ENCODE data around the gene PDGFA.

PDGFA gene

GRCh38 chr7:452791-453455, 66.7 kb downstream of the PDGFA start:
- no peak overlapping the region for H3K4me3 ChIP-seq (ENCODE audit: control insufficient read depth, low read depth, low read length)
- TF ChIP-seq, protein P1, sequence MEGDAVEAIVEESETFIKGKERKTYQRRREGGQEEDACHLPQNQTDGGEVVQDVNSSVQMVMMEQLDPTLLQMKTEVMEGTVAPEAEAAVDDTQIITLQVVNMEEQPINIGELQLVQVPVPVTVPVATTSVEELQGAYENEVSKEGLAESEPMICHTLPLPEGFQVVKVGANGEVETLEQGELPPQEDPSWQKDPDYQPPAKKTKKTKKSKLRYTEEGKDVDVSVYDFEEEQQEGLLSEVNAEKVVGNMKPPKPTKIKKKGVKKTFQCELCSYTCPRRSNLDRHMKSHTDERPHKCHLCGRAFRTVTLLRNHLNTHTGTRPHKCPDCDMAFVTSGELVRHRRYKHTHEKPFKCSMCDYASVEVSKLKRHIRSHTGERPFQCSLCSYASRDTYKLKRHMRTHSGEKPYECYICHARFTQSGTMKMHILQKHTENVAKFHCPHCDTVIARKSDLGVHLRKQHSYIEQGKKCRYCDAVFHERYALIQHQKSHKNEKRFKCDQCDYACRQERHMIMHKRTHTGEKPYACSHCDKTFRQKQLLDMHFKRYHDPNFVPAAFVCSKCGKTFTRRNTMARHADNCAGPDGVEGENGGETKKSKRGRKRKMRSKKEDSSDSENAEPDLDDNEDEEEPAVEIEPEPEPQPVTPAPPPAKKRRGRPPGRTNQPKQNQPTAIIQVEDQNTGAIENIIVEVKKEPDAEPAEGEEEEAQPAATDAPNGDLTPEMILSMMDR (IDR thresholded peaks at IDR 0.05; ENCODE audit: control insufficient read depth, insufficient read depth, low read depth, low read length, missing control alignments) = no peak

GRCh38 chr7:452226-452751, 67.4 kb downstream of the PDGFA start:
- no peak for DNase-seq (ENCODE audit: low read depth)
- no peak overlapping the region for H3K4me3 ChIP-seq (ENCODE audit: control insufficient read depth, low read depth, low read length)

More at GRCh38 chr7:452791-453455, 66.7 kb downstream of the PDGFA start:
- no peak for DNase-seq (ENCODE audit: low read depth)

GRCh38 chr7:451255-452225, 68.1 kb downstream of the PDGFA start:
- H3K4me3 ChIP-seq (ENCODE audit: control insufficient read depth, low read depth, low read length) = no peak overlapping the region
- TF ChIP-seq, protein P1 (IDR thresholded peaks at IDR 0.05; ENCODE audit: control insufficient read depth, insufficient read depth, low read depth, low read length, missing control alignments) = no peak
- no peak for DNase-seq (ENCODE audit: low read depth)

More at GRCh38 chr7:452226-452751, 67.4 kb downstream of the PDGFA start:
- TF ChIP-seq, protein P1 (IDR thresholded peaks at IDR 0.05; ENCODE audit: control insufficient read depth, insufficient read depth, low read depth, low read length, missing control alignments) = no peak

GRCh38 chr7:450741-451140, 68.9 kb downstream of the PDGFA start:
- no peak overlapping the region for H3K4me3 ChIP-seq (ENCODE audit: control insufficient read depth, low read depth, low read length)
- DNase-seq (ENCODE audit: low read depth) = no peak
- TF ChIP-seq, protein P1 (IDR thresholded peaks at IDR 0.05; ENCODE audit: control insufficient read depth, insufficient read depth, low read depth, low read length, missing control alignments) = no peak

GRCh38 chr7:450036-450435, 69.6 kb downstream of the PDGFA start:
- TF ChIP-seq, protein P1 (IDR thresholded peaks at IDR 0.05; ENCODE audit: control insufficient read depth, insufficient read depth, low read depth, low read length, missing control alignments) = no peak
- H3K4me3 ChIP-seq (ENCODE audit: control insufficient read depth, low read depth, low read length) = no peak overlapping the region
- DNase-seq (ENCODE audit: low read depth) = no peak

DNA sequence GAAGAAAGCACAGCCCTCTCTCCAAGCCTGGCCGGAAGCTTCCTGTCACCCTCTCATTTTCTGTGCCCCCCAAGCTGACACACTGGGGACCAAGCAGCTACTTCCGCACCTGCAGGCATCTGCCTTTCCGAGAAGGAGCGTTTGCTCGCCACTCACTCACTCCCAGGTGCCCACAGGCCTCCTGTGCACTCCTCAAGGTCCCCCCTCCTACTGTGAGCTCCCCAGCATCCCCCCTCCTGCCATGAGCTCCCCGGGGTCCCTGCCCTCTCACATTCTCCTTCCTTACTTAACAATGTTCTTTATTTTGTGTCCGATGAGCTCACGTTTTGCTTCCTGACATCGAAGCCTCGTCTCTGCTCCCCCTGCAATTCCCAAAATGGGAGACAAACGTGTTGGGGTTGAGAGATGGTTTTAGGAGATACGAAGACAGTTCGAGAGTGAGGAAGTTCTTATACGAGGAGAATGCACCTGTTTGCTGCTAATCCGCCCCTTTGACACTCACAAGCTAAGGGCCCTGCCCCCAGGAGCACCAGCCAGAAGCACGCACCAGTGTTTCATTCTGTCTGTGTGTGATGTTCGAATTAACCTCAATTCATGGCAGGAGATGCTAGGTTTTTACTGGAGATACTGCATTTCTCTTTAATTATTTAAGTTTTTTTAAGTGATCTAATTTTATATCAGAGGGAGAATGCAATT, 70.2 kb downstream of the PDGFA start:
- DNase-seq (ENCODE audit: low read depth) = no peak
- TF ChIP-seq, protein P1 (IDR thresholded peaks at IDR 0.05; ENCODE audit: control insufficient read depth, insufficient read depth, low read depth, low read length, missing control alignments) = no peak

More for the DNA sequence above, 70.2 kb downstream of the PDGFA start:
- no peak overlapping the region for H3K4me3 ChIP-seq (ENCODE audit: control insufficient read depth, low read depth, low read length)

Data from AG09309 (cell line).